PFSK-1 (cell line): ENCODE measurements around the gene ZNF280A.

Source experiments
- FOXP2 ChIP-seq: optimal IDR thresholded peaks from 2 replicates; pipeline ENCODE3; 2011; ENCODE audit warnings: borderline replicate concordance, control low read depth, inconsistent platforms; ENCODE audit not compliant: insufficient read depth; ENCODE audit errors: extremely low read length, extremely low read depth
- POLR2AphosphoS5 ChIP-seq: IDR thresholded peaks from 2 replicates; pipeline ENCODE4 v1.6.1; 2012; ENCODE audit warnings: low read depth, mild to moderate bottlenecking, control low read depth, low read length, moderate library complexity
- SIN3A ChIP-seq: IDR thresholded peaks from 2 replicates; pipeline ENCODE4 v1.6.1; 2012; ENCODE audit warnings: mild to moderate bottlenecking, low read length, moderate library complexity, borderline replicate concordance; ENCODE audit not compliant: insufficient read depth
- TAF1 ChIP-seq: IDR thresholded peaks from 2 replicates; pipeline ENCODE4 v1.6.1; 2012; ENCODE audit warnings: low read length, control low read depth, borderline replicate concordance; ENCODE audit not compliant: insufficient read depth
- TF ChIP-seq, protein P1 (sequence below), 2 experiments: IDR thresholded peaks; 2 replicates each; pipeline versions ENCODE4 v1.6.1 to v1.8.0; 2011 to 2012; ENCODE audit warnings: low read depth in 2 of 2, low read length in 2 of 2, control low read depth in 1 of 2, inconsistent platforms in 1 of 2, mild to moderate bottlenecking in 1 of 2, moderate library complexity in 1 of 2; ENCODE audit not compliant: insufficient read depth in 1 of 2

DNA sequence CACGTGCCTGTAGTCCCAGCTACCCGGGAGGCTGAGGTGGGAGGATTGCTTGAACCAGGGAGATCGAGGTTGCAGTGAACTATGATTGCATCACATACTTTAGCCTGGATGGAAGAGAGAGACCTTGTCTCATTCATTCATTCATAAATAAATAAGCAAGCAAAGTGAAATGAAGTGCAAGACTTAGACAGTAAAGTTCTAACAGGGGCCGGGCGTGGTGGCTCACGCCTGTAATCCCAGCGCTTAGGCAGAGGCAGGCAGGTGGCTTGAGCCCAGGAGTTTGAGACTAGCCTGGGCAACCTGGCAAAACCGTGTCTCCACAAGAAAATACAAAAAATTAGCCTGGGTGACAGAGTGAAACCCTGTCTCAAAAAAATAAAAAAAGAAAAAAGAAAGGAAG is 1.6 kb upstream of the ZNF280A start:
- TF ChIP-seq, protein P1, sequence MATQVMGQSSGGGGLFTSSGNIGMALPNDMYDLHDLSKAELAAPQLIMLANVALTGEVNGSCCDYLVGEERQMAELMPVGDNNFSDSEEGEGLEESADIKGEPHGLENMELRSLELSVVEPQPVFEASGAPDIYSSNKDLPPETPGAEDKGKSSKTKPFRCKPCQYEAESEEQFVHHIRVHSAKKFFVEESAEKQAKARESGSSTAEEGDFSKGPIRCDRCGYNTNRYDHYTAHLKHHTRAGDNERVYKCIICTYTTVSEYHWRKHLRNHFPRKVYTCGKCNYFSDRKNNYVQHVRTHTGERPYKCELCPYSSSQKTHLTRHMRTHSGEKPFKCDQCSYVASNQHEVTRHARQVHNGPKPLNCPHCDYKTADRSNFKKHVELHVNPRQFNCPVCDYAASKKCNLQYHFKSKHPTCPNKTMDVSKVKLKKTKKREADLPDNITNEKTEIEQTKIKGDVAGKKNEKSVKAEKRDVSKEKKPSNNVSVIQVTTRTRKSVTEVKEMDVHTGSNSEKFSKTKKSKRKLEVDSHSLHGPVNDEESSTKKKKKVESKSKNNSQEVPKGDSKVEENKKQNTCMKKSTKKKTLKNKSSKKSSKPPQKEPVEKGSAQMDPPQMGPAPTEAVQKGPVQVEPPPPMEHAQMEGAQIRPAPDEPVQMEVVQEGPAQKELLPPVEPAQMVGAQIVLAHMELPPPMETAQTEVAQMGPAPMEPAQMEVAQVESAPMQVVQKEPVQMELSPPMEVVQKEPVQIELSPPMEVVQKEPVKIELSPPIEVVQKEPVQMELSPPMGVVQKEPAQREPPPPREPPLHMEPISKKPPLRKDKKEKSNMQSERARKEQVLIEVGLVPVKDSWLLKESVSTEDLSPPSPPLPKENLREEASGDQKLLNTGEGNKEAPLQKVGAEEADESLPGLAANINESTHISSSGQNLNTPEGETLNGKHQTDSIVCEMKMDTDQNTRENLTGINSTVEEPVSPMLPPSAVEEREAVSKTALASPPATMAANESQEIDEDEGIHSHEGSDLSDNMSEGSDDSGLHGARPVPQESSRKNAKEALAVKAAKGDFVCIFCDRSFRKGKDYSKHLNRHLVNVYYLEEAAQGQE (IDR thresholded peaks at IDR 0.05; ENCODE audit: insufficient read depth in 1 of 2, low read depth in 2 of 2, low read length in 2 of 2) = no peak
- TF ChIP-seq POLR2AphosphoS5 (no peak), TAF1 (no peak), SIN3A (no peak), FOXP2 (no peak)
